Liver (tissue), 3 donors: ENCODE data around the gene HIPK3.

ENCODE experiments used
- CTCF ChIP-seq: fragments of 150-350 bp; IDR thresholded peaks from 2 replicates; pipeline ENCODE4 v1.5.1; 2017; ENCODE audit warnings: improper control_type of control experiment, low read depth, low read length; ENCODE audit not compliant: missing input control
- EGR1 ChIP-seq, 2 donors: IDR thresholded peaks; 2 replicates each; pipeline ENCODE4 v1.6.1; 2016 to 2018; ENCODE audit warnings: antibody characterized with exemption in 2 of 2, low read depth in 2 of 2
- FOXA1 ChIP-seq: IDR thresholded peaks from 2 replicates; pipeline ENCODE4 v1.6.1; 2016; ENCODE audit warnings: antibody characterized with exemption
- JUND ChIP-seq, 2 donors: IDR thresholded peaks; 2 replicates each; pipeline ENCODE4 v1.6.1; 2016; ENCODE audit warnings: antibody characterized with exemption in 2 of 2
- RAD21 ChIP-seq, 2 donors: IDR thresholded peaks; 2 replicates each; pipeline ENCODE4 v1.6.1; 2016; ENCODE audit warnings: antibody characterized with exemption in 2 of 2, mild to moderate bottlenecking in 2 of 2
- REST ChIP-seq: IDR thresholded peaks from 2 replicates; pipeline ENCODE4 v1.6.1; 2016; ENCODE audit warnings: antibody characterized with exemption, mild to moderate bottlenecking
- SP1 ChIP-seq: IDR thresholded peaks from 2 replicates; pipeline ENCODE4 v1.6.1; 2018; ENCODE audit warnings: antibody characterized with exemption, mild to moderate bottlenecking
- YY1 ChIP-seq: IDR thresholded peaks from 2 replicates; pipeline ENCODE4 v1.6.1; 2016; ENCODE audit warnings: antibody characterized with exemption, mild to moderate bottlenecking
- ZBTB33 ChIP-seq: IDR thresholded peaks from 2 replicates; pipeline ENCODE4 v1.6.1; 2016; ENCODE audit warnings: antibody characterized with exemption
- donor health status: healthy.
- donor health status: healthy.

GRCh38 chr11:33242575-33242974 is 14.6 kb upstream of the HIPK3 start:
- no peak for TF ChIP-seq CTCF
- TF ChIP-seq SP1 = no peak
- TF ChIP-seq EGR1 (IDR thresholded peaks at IDR 0.05; ENCODE audit: low read depth in 2 of 2) = no peak
- no peak for TF ChIP-seq JUND (IDR thresholded peaks at IDR 0.05)
- TF ChIP-seq RAD21 (IDR thresholded peaks at IDR 0.05) = no peak
- no peak for TF ChIP-seq ZBTB33
- TF ChIP-seq YY1 = no peak
- TF ChIP-seq FOXA1 = no peak
- no peak for TF ChIP-seq REST
